GM21526 (cell line): Measurements from ENCODE around the gene B4GAT1.
"Not testable (repeated sequence)": the region's sequence is repeated elsewhere in the genome, so short reads cannot be mapped to it uniquely, and the experiment has no call there.

Source experiments
- ATAC-seq: cut with Tn5 transposase; IDR thresholded peaks from one replicate; pipeline ENCODE4 v1.9.1; 2021; ENCODE audit warnings: moderate library complexity; ENCODE audit not compliant: unreplicated experiment, low FRiP score

The B4GAT1 gene

GRCh38 chr11:66312549-66313320 lies 34.7 kb downstream of the B4GAT1 start:
- peak; percentile 45 for ATAC-seq

- ATAC-seq = peak; percentile 54
Observed at GRCh38 chr11:66311965-66312548, 35.4 kb downstream of the B4GAT1 start.

- ATAC-seq = no peak
Observed at GRCh38 chr11:66311470-66311964, 35.9 kb downstream of the B4GAT1 start.

GRCh38 chr11:66310803-66311440 lies 36.5 kb downstream of the B4GAT1 start:
- ATAC-seq = not testable (repeated sequence)

- ATAC-seq = no peak
Observed at GRCh38 chr11:66310324-66310723, 37.1 kb downstream of the B4GAT1 start.

GRCh38 chr11:66309475-66309874 lies 38.0 kb downstream of the B4GAT1 start:
- ATAC-seq = no peak

- no peak for ATAC-seq
Observed at GRCh38 chr11:66302656-66303055, 44.8 kb downstream of the B4GAT1 start.

- no peak for ATAC-seq
Observed at GRCh38 chr11:66299186-66299585, 48.2 kb downstream of the B4GAT1 start.

GRCh38 chr11:66297610-66298009 lies 49.8 kb downstream of the B4GAT1 start:
- no peak for ATAC-seq
